ENCODE measurements around the gene TAF5L. TPM values are rescaled to one million over a fixed set of nuclear protein-coding genes. Genes with fewer than 3 reads are reported as not detected.
A peak's percentile ranks its signal among the peaks of the same experiment; 100 is the strongest.

TAF5L gene
- total and polyA plus RNA-seq, 4 donors = 7.7 to 24.3 (median 14.8) TPM

- Histone ChIP-seq H3K4me1 (ENCODE audit: control insufficient read depth in 5 of 5, insufficient read depth in 5 of 5, low read length in 5 of 5) (peaks cover 0 to 11% (median 0%) of the 10 kb centered on the region in 5 donors), H3K36me3 (ENCODE audit: control insufficient read depth in 4 of 4, insufficient read depth in 4 of 4, low read length in 4 of 4) (peaks cover 0 to 10% (median 6%) of the 10 kb centered on the region in 4 donors), H3K9me3 (ENCODE audit: control insufficient read depth in 4 of 4, insufficient read depth in 3 of 4, low read length in 3 of 4) (no peaks in the 10 kb centered on the region), H3K9ac (ENCODE audit: insufficient read depth in 1 of 2, low read length in 2 of 2) (no peak overlapping the region), H3K27ac (ENCODE audit: low read depth in 1 of 2, low read length in 1 of 2) (no peak overlapping the region), H3K4me3 (no peak overlapping the region), H3K27me3 (ENCODE audit: control insufficient read depth in 3 of 3, insufficient read depth in 3 of 3, low read length in 2 of 3) (no peaks in the 10 kb centered on the region)
- WGBS, 2 donors = 48 to 53% methylated on average over 19 of the region's 19 CpGs
- peak; percentile 77 for TF ChIP-seq CTCF (IDR thresholded peaks at IDR 0.05; ENCODE audit: control extremely low read depth, extremely low read depth)
- DNase-seq = peak; percentile 77 to 81 (median 77)
- peak; percentile 93 for ATAC-seq (ENCODE audit: insufficient read depth, low FRiP score)
These were observed 35.3 kb upstream of the TAF5L start for GRCh38 chr1:229661022-229661877.

- TF ChIP-seq CTCF (IDR thresholded peaks at IDR 0.05; ENCODE audit: control extremely low read depth, extremely low read depth) = no peak
- Histone ChIP-seq H3K9me3 (ENCODE audit: control insufficient read depth in 4 of 4, insufficient read depth in 3 of 4, low read length in 3 of 4) (no peaks in the 10 kb centered on the region), H3K36me3 (ENCODE audit: control insufficient read depth in 4 of 4, insufficient read depth in 4 of 4, low read length in 4 of 4) (peaks cover 6 to 21% (median 14%) of the 10 kb centered on the region in 4 donors), H3K9ac (ENCODE audit: insufficient read depth in 1 of 2, low read length in 2 of 2) (no peak overlapping the region), H3K4me3 (no peak overlapping the region), H3K4me1 (ENCODE audit: control insufficient read depth in 5 of 5, insufficient read depth in 5 of 5, low read length in 5 of 5) (peaks cover 0 to 3% (median 0%) of the 10 kb centered on the region in 5 donors), H3K27ac (ENCODE audit: low read depth in 1 of 2, low read length in 1 of 2) (no peak overlapping the region), H3K27me3 (ENCODE audit: control insufficient read depth in 3 of 3, insufficient read depth in 3 of 3, low read length in 2 of 3) (no peaks in the 10 kb centered on the region)
- no peak for ATAC-seq (ENCODE audit: insufficient read depth, low FRiP score)
- 91 to 97% methylated on average over 2 of the region's 2 CpGs for WGBS, 2 donors
- DNase-seq = no peak
These were observed 32.3 kb upstream of the TAF5L start for GRCh38 chr1:229657993-229658755.

- H3K4me3 ChIP-seq = no peak overlapping the region
- no peak overlapping the region for H3K9ac ChIP-seq (ENCODE audit: insufficient read depth in 1 of 2, low read length in 2 of 2)
- DNase-seq (no peak), ATAC-seq (ENCODE audit: insufficient read depth, low FRiP score) (no peak)
- 93 to 95% methylated on average over 5 of the region's 5 CpGs for WGBS, 2 donors
- H3K27me3 ChIP-seq (ENCODE audit: control insufficient read depth in 3 of 3, insufficient read depth in 3 of 3, low read length in 2 of 3) = no peaks in the 10 kb centered on the region
- H3K36me3 ChIP-seq (ENCODE audit: control insufficient read depth in 4 of 4, insufficient read depth in 4 of 4, low read length in 4 of 4) = peaks cover 9 to 35% (median 18%) of the 10 kb centered on the region in 4 donors
- no peak for TF ChIP-seq CTCF (IDR thresholded peaks at IDR 0.05; ENCODE audit: control extremely low read depth, extremely low read depth)
- H3K4me1 ChIP-seq (ENCODE audit: control insufficient read depth in 5 of 5, insufficient read depth in 5 of 5, low read length in 5 of 5) = no peaks in the 10 kb centered on the region
- no peak overlapping the region for H3K27ac ChIP-seq (ENCODE audit: low read depth in 1 of 2, low read length in 1 of 2)
- no peaks in the 10 kb centered on the region for H3K9me3 ChIP-seq (ENCODE audit: control insufficient read depth in 4 of 4, insufficient read depth in 3 of 4, low read length in 3 of 4)
These were observed 29.9 kb upstream of the TAF5L start for GRCh38 chr1:229655781-229656180.
